Left cardiac atrium (tissue), 4 donors: Measurements from ENCODE around the gene GRIP1. TPM values are rescaled to one million over a fixed set of nuclear protein-coding genes. Genes with fewer than 3 reads are reported as not detected.

ENCODE experiments used
- ATAC-seq, 2 donors: fragments of 200-7000 bp; cut with Tn5 transposase; one replicate each; pipeline ENCODE4 v1.9.1; 2020; ENCODE audit warnings: mild to moderate bottlenecking in 2 of 2, moderate library complexity in 2 of 2
- DNase-seq: peaks from one replicate; pipeline ENCODE4 v3.0.0-alpha.2; 2020
- intact Hi-C, 2 donors: fragments of 100-400 bp; cut with DNase I; formaldehyde crosslinking; loops; one replicate each; pipeline versions ENCODE4 v1.14.1 to v1.15.1; 2022 to 2023
- total RNA-seq, 2 donors: library from RNA; stranded (reverse); fragmentation: NEBNext Ultra II Directional; extraction: Animal tissue kit (Norgen Biotek cat#: 25700); gene quantifications; one replicate each; pipeline ENCODE4 v1.2.1, GENCODE V29; 2021
- donor health status: DM: no; HTN: yes; CAD: no.
- donor health status: DM: no; HTN: yes; CAD: no; lungs with severe emphysema.
- donor health status: DM: yes; HTN: yes; CAD: no.
- donor health status: Dilated cardiomyopathy.

The GRIP1 gene
- total RNA-seq, 2 donors from 2014 or later, result 12.7 to 21.0 TPM

DNA sequence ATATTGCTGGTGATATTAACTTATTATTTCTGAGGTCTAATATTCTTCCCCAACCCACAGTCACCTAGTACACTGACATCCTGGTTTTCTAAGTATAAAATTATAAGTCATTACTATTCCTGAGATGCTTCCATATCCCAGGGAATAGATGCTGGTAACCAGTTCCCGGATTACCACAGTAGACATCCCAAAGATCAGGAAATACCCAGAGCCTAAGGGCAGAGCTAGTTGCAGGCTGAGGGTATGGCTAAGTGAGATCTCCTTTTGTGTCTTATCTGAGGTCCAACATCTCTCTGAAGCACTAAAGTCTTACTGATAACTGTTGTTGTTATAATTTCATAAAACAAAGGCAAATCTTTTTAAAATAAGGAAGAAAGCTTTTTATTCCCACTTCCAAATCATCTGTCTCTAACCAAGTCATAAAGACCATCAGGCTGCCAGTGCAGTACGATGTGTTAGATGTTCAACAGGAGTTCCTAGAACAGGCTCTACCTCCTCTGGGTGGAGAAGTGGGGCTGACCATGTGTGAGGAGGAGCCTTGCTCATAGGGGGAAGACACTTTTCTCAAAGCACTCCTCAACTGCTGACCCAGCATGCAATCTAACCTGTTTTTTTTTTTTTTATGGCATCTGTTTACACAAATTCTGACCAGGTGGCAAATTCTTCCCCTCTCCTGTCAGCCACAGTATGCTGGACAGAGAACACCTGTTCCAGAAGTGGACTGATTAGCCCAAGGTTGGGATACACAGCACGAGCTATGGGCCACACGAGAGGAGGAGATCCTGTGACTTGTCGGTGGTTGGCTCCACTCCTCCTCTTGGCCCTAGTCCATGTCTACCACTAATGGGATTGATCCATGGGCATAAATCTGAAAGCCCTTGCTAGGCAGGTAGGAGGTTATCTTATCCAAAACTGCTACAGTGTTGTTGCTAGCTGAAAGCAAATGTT lies 16.1 kb upstream of the GRIP1 start:
- ATAC-seq, result no peak
- no peak for DNase-seq
- intact Hi-C loops, result loop anchor here (10.0 kb wide), 3 partner anchors 170 to 430 kb away; no protein-coding TSS in a partner anchor

GRCh38 chr12:66693901-66694513 lies 15.1 kb upstream of the GRIP1 start:
- intact Hi-C loops, result loop anchor here (10.0 kb wide), 3 partner anchors 171 to 429 kb away; no protein-coding TSS in a partner anchor
- peak; percentile 24 for DNase-seq
- ATAC-seq, result peak; percentile 61 to 83

GRCh38 chr12:66692986-66693385 lies 14.1 kb upstream of the GRIP1 start:
- DNase-seq, result no peak
- intact Hi-C loops, result loop anchor here (10.0 kb wide), 3 partner anchors 172 to 428 kb away; no protein-coding TSS in a partner anchor
- ATAC-seq, result no peak

- intact Hi-C loops, result loop anchor here (10.0 kb wide), 3 partner anchors 173 to 427 kb away; no protein-coding TSS in a partner anchor
- DNase-seq, result no peak
- ATAC-seq, result no peak
Observed at GRCh38 chr12:66692170-66692569, 13.3 kb upstream of the GRIP1 start.

DNA sequence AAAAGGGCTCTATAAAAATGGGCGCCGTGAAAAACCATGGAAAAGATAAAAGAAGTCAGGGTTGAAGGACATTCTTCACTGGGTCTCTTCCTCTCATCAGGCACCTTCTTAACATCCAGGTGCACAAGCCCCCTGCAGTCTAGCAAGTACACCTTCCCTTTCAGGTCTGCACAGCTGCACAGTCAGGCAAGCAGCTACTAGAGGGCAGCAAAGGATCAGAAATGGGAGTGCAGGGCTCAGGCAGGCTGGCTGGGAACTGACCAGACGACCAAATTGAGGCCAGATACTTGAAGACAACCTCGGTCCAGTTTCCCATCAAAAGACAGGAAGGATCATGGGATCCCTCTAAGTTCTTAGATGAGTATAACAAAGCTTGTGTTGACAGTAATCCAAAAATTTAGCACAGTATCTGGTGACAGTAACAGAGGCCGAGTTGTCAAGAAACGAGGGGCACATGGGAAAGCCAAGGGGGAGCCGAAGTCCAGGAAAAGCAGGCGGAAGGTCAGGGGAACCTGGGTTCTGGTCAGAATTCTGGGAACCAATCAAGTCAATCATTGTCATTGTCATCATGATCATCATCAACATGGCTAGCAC lies 10.1 kb upstream of the GRIP1 start:
- DNase-seq, result peak; percentile 20
- ATAC-seq, result peak; percentile 78 to 86
- intact Hi-C loops, result loop anchor here in 1 of 2 donors (2.0 to 5.0 kb wide), 2 partner anchors 172 to 533 kb away; no protein-coding TSS in a partner anchor

GRCh38 chr12:66684222-66684621 lies 5.3 kb upstream of the GRIP1 start:
- ATAC-seq (no peak), DNase-seq (no peak)
- intact Hi-C loops, result no loop called here

GRCh38 chr12:66683822-66684221 lies 4.9 kb upstream of the GRIP1 start:
- no peak for DNase-seq
- ATAC-seq, result no peak
- intact Hi-C loops, result no loop called here

DNA sequence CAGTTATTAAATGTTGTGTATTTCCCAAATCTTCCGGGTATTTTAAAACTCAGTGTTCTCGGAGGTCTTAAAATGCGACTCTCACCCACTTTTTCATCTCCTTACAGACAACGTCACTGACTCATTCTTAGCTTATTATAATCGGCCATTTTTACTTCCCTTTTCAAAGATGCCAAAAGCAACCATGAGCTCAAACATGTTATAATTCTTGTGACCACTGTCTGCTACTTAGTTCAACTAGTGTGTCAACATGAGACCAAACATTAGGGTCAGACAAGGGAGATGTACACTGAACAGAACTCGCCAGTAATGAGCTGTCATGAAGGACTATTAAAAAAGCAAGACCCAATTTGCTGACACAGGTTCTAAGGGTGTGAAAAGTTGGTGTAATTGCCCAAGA lies 4.2 kb upstream of the GRIP1 start:
- intact Hi-C loops, result no loop called here
- ATAC-seq, result no peak

GRCh38 chr12:66679461-66680084 lies 697 bp upstream of the GRIP1 start:
- intact Hi-C loops, result no loop called here
- ATAC-seq, result peak; percentile 29 to 70
- DNase-seq, result no peak

More for the DNA sequence above, 4.2 kb upstream of the GRIP1 start:
- no peak for DNase-seq

DNA sequence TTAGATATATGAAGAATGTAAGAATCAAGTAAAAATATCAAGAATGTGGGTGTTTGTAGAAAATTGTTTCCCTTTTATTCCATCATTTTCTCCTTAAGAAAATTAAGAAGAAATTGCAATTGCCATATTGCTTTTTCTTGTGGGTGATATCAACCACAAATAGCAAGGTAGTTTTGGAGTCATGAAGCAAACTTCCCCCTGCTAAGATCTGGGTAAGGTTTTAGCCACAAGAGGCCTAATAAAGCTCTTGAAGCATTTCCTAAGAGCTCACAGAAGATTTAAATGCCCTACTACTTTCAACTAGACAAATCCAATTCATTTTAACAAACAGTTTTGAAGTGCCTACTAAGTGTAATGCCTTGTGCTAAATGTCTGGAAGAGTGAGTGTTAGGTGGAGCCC lies 2.6 kb downstream of the GRIP1 start:
- DNase-seq, result no peak
- no peak for ATAC-seq
- intact Hi-C loops, result no loop called here

- intact Hi-C loops, result no loop called here
- no peak for DNase-seq
- ATAC-seq, result no peak
Observed at GRCh38 chr12:66674495-66675122, 4.3 kb downstream of the GRIP1 start.

DNA sequence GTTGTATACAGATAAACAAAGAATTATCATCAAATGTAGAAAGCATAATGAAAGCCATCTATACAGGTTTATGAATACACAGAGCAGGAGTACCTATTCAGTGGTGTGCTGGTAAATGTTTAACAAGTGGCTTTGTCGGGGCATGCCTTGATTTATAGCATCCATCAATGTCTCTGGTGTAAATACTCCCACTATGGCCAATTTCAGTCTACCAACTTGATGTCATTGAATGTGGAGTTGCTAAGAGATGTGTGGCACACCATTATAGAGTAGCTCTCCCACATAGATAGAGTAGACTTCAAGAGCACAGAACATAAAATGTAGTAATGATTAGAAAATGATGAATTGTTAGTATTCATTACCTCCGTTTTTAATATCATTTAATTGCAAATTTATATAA lies 9.3 kb downstream of the GRIP1 start:
- DNase-seq (no peak), ATAC-seq (no peak)
- intact Hi-C loops, result no loop called here

DNA sequence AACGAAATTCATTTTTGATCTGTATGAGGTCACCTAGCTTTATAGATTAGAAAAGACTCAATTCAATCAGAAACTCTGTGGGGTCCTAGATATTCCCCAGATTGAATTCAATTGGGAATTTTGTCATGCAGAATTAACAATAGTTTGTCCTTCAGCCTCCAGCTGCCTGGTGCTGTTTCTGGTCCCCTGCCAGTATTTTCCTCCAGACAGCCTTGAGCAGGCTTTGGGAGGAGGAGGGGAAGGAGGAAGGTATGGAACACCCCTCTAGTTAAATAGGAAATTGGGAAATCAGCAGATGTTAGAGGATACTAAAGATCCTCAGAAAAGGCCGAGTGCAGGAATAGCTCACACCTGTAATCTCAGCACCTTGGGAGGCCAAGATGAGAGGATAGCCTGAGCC lies 10.6 kb downstream of the GRIP1 start:
- intact Hi-C loops, result no loop called here
- ATAC-seq (no peak), DNase-seq (no peak)

DNA sequence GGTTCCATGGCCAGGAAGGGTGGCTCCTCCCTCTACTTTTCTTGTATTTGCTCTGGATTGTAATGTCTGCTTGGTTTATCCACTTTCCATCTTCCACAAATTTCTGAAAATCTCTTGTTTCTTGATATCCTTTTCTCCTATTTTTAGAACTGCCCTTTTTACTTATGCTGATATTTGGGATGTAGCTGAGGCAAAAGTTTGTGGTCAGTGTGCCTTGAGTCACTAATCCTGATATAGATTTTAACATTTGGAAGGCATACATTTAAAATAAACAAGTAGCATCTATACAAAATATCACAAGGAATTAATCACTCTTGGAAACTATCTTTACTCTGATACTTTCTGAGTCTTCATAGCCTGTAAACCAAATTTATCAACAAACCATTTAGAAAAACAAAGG lies 11.0 kb downstream of the GRIP1 start:
- ATAC-seq (no peak), DNase-seq (no peak)
- intact Hi-C loops, result no loop called here

DNA sequence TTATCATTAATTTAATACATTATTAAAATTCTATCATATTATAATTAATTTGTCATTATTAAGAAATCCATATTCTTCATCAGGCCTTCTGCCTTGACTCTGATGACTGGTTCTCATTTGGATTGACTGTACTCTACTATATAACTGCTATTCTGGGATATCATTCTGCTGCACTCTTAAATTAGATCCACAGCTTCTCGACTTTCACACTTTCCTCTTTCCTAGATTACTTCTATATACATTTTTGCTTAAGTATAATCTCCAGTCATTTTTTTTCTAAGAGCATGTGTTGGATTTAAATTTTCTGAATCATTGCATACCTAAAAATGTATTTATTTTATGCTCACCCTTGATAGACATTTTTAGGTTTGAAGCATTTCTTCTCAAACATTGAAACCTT lies 12.4 kb downstream of the GRIP1 start:
- intact Hi-C loops, result no loop called here
- no peak for DNase-seq
- ATAC-seq, result no peak

- ATAC-seq (no peak), DNase-seq (no peak)
- intact Hi-C loops, result no loop called here
Observed at GRCh38 chr12:66665435-66665985, 13.4 kb downstream of the GRIP1 start.

GRCh38 chr12:66664076-66664475 lies 14.8 kb downstream of the GRIP1 start:
- intact Hi-C loops, result no loop called here

GRCh38 chr12:66663611-66664010 lies 15.3 kb downstream of the GRIP1 start:
- DNase-seq (no peak), ATAC-seq (no peak)
- intact Hi-C loops, result no loop called here

More at GRCh38 chr12:66664076-66664475, 14.8 kb downstream of the GRIP1 start:
- ATAC-seq (no peak), DNase-seq (no peak)

DNA sequence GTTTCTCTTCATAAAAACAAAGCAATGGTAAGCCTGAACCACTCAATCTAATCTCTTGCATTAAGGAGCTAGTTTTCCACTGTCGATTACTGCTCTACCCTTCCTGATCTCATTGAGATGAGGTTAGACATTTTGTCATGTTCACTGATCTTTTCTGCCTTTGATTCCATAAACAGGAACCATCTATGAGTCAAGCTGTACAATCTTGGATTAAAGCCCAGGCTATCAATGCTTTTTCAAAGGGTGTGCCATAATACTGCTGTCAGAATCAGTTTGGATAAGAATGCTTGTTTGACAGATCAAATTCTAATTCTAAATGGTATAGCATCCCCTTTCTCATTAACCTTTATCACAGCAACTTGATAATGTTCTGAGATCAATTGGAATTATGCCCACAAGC lies 16.1 kb downstream of the GRIP1 start:
- ATAC-seq (peak in 1 of 2 donors; percentile 65), DNase-seq (no peak)
- intact Hi-C loops, result no loop called here
